Stimulated activated CD4-positive, alpha-beta T cell treated with anti-CD3 and anti-CD28 coated beads, Interleukin-4, amount 100 ng/mL, for 48 hours (primary cell): ENCODE results near the gene INTS11.

Experiments used
- DNase-seq, 2 donors: peaks; one replicate each; pipeline ENCODE4 v3.0.0-alpha.2; 2020; ENCODE audit warnings: low read depth in 2 of 2

INTS11 gene

DNA sequence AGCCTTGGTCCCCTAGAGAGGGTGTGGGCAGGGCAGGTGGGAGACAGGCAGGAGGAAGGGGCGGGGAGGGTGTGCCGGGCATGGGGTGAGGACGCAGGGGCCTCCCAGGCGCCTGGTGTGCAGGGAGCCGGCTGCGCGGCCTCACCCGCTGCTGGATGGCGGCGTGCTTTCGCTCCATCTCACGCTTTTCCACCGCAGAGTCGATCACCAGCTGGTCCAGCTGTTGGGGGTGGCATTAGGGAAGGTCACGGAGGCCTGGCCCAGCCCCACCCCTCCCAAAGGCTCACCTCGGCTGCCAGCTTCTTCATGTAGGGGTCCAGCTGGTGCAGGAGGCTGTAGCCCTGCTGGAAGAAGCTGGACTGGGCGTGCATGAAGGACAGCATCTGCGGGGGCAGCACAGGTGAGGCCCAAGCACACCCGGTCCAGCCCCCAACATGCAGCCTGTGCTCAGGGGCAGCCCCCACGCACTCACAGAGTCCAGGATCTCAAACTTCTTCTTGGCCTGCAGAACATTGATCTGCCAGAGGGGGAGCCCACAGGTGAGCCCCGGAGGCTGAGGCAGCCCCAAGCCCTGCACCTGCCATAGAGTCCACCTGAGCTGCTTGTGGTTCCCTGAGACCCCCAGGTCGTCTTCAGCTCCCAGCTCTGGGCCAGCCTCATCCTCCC lies 24.6 kb downstream of the INTS11 start:
- DNase-seq = no peak

DNA sequence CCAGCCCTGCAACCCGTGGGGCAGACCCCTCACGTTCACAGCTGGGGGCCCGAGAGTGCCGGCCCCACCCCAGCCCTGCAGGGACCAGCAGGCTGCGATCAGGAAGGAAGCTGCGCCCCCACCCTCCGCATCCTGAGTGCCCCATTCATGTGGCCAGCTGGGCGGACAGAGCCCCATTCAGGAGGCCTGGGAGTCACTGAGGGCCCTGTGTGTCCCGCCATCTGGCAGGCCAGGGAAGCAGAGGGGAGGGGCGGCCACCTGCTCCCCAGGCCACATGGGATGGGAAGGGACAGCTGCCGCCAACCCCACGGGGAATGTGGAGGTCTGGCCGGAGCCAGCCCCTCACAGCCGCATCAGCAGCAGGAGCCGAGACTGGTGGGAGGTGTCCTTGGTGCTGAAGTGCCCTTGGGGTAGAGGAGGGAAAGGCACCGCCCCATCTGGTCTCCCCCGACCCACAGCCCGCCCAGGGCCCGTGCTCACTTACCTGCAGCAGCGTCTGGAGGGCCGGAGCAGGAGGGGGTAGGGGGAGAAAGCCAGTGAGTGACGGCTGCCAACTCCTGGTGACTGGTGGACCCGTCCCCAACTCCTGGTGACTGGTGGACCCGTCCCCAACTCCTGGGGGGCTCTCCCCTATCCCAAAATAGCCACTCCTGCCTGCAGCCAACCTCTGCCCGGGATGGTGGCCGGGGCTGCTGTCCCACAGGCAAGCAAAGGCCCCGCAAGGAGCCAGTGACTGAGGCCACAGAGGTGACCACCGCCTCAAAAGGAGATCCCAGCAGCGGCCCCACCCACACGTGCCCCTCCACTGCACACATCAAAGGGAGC lies 25.4 kb downstream of the INTS11 start:
- DNase-seq = no peak

DNA sequence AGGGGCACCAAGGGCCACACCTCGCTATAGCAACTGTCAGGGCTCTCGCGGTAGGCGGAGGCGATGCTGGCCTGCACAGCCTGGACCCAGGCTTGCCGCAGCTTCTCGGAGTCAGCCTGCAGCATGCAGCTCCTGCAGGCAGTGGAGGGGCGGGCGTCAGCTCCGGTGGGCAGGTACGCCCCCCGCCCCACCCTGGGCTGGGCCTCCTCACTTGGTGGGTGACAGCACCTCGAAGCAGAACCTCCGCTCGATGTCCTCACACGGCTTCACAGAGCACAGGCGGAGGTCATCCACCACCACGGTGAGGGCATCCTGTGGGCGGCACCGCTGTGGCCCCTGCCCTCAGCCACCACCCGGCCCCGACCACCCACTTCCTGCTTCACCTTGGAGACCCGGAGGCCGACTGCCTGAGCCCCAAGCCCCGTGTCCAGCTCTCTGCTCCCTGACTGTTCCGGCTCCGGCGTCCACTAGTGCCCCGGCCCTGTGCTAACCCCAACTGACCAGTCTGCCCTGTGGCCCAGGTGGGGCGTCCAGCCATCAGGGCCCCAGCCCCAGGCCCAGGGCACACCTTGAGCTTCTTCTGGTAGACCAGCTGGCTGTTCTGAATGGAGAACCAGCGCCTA lies 26.5 kb downstream of the INTS11 start:
- DNase-seq = no peak

DNA sequence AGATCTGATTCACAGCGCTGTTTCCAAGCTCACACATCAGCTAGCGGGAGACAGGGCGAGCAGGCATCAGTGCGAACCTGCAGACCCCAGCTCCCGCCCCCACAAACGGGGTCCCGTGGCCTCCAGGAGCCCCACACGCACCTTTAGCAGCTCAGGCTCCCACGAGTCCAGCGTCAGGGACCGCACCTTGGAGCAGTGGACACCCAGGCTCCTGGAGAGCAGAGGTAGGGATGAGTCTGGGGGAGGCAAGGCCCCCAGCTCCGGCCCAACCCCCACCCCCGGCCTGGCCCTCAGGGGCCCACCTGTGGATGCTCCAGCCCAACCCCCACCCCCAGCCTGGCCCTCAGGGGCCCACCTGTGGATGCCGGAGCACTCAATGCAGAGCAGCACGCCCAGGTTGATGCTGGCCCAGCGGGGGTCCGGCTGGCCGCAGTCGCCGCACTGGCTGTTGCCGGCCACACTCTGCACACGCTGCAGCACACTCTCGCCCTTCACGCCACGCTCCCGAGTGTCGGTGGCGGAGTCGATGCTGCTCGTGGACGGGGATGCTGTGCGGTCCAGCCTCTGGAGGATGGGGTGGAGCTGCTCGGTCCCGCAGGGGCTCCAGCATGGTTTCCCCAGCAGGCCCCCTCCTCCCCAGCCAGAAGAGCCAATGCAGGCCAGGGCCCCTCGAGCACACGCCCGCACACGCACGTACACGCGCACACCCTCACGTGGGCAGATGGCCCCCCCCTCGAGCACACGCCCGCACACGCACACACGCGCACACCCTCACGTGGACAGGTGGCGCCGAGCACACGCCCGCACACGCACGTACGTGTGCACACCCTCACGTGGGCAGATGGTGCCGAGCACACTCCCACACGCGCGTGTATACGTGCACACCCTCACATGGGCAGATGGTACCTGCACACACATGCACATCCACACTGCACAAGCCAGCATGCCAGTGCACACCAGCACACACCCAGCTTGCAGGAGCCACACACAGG lies 28.1 kb downstream of the INTS11 start:
- DNase-seq = no peak

DNA sequence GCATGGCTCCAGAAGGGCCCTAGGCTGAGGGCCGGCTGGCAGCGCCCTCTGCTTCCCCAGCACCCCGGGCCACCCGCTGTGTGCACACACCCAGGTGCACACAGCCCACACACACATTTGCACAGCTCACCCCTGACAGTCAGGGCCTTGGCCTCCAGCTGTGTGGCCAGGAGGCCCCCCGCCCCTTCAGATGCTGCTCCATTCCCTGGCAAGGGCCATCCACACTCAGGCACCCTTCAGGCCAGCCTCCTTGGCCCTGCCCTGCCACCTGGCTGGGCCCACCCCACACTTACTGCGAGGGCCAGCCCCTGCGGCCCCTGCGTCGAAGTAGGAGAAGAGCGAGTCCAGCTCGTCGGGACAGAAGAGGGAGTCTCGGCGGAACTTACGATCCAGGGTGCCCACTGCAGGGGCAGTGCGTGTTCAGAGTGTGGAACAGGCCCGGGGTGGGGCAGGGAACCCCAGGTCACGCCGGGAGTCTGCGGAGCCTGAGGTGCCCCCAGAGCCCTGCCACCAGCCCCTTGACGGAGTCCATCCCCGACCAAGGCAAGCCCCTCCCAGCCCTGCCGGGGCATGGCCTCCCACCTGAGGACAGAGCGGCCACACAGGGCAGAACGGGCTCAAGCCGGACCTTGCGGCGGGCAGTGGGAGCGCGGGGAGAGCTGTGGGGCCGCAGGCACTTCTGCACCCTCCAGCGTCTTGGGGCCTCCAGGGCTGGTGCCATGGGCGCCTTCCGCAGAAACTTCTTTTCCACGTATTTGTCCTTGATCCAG lies 29.1 kb downstream of the INTS11 start:
- DNase-seq = no peak

DNA sequence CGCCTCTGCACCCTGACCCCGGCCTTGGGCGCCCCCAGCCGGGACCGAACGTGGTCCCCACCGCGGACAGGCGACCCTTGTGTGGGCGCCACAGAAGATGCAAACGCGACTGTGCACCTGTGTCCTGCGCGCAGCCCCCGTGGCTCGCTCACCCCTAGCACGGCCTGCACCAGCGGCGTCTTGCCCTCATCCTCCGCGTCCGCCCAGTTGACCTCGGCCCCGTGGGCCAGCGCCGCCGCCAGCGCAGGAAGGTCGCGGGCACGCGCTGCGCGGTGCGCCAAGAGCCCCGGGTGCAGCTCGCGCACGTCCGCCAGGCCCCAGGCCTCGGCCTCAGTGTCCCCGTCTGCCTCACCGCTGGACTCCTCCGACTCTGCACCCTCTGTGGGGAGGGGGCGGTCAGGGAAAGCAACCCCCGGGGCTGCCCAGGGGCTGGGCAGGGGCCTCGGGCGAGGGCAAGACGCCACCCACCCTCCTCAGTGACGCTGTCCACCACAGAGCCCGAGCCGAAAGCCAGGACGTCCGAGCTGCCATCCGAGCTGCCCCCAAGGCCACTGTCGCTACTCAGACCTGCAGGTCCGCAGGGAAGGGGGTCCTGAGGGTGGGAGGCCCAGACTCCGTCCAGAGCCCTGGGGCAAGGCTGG lies 30.1 kb downstream of the INTS11 start:
- DNase-seq = no peak

DNA sequence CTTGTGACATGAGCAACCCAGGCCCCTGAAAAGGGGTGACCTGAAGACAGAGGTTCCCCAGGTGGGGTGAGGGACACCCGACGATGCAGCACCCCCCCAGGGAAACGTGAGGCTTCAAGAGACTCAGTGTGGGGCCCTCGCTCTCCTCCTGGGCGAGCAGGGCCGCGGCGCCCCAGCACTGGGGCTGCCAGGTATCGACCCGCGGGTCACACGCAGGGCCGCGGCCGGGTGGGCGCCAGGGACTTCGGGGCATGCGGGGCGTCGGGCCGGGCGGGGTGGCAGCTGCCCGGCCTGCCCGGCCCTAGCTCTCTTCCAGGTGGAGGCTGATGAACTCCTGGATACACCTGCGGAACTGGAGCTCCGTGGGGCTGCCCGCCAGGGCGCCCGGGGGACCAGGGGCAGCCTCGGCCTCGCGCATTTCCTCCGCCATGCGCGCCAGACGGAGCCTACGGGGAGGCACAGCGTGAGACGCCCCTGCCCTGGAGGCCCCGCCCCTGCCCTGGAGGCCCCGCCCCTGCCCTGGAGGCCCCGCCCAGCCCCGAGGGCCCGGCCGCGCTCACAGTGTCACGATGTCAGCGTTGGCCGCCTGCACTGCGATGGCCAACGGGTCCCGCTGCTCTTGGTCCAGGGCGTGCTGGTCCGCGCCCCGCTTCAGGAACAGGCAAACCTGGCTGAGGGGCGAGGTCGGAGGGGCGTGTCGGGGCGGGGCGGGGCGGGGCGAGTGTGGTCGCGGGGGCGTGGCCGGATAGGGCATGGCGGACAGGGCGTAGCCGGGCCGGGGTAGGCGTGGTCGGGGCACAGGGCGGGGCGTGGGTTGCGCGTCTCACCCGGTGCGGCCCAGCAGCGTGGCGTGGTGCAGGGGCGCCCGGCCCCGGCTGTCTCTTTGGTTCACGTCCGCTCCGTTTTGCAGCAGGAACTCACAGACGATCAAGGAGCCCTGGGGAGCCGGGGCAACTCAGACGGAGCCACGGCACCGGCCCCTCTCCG lies 30.9 kb downstream of the INTS11 start:
- DNase-seq = no peak

DNA sequence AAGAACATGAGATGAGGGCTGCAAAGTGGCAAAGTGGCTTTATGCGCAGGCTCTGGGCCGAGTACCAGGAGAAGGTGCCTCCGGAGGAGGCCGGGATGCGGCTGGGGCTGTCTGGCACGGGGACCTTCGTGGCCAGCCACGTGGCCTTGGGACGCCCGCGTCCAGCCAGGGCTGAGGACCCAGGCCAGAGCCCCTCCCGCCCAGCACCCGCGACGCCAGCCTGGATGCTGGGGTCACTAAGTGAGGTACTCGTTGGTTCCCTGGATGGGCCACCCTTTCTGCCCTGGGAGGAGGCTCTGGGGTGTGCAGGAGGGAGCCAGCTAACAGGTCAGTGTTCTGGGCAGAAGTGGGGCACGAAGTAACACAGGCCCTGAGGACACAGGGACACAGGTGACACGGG lies 31.6 kb downstream of the INTS11 start:
- no peak for DNase-seq

DNA sequence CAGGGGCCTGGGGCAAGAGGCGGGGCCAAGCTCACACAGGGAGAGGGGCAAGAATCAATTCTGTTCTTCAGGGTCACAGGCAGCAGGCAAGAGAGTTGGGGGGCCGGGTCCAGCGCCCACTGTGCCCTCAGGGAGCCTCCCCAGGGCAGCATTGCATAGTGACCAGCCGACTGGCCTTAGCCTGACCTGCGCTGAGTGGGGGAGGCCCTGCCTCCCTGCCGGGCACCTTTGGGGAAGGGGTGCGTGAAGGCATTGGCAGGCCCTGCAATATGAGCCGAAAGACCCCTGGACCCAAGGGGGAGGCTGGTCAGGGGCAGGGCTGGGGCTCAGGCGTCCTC lies 32.0 kb downstream of the INTS11 start:
- no peak for DNase-seq

DNA sequence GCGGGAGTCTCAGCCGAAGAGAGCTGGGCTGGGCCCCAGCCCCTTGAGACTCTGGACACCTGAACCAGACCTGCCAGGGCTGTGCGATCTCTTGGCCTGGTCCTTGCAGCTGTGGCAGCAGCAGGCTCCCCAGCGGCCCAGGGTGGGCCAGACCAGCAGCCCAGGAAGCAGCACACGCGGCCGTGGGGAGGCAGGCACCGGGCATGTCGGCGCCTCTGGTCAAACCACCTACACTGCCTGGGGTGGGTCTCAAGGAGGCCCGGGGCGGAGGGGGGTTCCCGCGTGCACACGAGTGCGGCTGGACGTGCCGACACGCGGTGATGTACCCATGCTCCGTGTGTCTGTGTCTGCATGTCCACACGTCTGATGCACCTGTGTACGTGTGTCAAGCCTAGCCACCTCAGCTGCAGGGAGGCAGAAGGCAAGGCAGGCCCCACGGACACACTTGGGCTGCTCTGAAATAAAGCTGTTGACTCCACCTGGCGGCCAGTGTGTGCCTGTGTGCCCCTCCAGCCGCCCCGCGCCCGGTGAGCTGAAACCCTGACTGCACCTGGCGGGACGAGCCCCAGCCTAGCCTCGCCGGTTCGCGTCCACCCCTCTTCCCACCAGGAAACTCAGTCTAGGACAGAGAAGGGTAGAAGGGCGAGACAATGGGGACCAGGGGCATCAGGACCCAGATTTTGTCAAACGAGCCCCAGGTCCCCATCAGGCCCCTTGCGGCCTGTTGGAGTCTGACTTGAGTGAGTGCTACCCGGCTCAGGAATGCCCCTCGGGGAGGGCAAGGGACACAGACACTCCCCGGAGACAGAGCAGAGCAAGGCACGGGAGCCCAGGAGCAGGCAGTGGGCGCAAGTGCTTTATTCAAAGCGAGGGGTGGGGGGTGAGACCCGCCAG lies 32.7 kb downstream of the INTS11 start:
- DNase-seq = peak in 1 of 2 donors; percentile 60

DNA sequence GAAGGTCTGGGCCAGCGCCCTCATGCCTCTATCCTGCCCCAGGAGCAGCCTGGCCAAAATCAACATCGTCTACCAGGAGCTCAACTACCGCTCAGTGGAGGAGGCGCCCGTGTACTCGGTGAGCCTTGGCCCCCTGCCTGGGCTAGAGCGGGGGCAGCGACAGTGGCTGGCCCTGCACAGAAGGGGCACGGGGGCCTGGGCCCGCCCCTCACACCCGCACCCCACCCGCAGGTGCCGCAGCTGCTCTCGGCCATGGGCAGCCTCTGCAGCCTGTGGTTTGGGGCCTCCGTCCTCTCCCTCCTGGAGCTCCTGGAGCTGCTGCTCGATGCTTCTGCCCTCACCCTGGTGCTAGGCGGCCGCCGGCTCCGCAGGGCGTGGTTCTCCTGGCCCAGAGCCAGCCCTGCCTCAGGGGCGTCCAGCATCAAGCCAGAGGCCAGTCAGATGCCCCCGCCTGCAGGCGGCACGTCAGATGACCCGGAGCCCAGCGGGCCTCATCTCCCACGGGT lies 33.4 kb downstream of the INTS11 start:
- no peak for DNase-seq

DNA sequence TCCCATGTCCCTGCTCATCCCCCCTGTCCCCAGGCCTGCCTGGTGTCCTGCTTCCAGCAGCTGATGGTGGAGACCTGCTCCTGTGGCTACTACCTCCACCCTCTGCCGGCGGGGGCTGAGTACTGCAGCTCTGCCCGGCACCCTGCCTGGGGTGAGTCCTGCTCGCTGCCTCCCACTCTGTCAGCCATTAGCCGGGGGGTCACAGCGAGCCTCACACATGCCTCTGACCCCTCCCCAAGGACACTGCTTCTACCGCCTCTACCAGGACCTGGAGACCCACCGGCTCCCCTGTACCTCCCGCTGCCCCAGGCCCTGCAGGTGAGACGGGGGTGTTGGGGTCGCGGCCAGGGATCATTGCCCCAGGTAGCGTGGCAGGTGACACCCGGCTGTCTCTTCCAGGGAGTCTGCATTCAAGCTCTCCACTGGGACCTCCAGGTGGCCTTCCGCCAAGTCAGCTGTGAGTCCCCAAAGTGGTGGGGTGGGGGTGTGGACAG lies 34.2 kb downstream of the INTS11 start:
- peak; percentile 60 to 65 for DNase-seq

DNA sequence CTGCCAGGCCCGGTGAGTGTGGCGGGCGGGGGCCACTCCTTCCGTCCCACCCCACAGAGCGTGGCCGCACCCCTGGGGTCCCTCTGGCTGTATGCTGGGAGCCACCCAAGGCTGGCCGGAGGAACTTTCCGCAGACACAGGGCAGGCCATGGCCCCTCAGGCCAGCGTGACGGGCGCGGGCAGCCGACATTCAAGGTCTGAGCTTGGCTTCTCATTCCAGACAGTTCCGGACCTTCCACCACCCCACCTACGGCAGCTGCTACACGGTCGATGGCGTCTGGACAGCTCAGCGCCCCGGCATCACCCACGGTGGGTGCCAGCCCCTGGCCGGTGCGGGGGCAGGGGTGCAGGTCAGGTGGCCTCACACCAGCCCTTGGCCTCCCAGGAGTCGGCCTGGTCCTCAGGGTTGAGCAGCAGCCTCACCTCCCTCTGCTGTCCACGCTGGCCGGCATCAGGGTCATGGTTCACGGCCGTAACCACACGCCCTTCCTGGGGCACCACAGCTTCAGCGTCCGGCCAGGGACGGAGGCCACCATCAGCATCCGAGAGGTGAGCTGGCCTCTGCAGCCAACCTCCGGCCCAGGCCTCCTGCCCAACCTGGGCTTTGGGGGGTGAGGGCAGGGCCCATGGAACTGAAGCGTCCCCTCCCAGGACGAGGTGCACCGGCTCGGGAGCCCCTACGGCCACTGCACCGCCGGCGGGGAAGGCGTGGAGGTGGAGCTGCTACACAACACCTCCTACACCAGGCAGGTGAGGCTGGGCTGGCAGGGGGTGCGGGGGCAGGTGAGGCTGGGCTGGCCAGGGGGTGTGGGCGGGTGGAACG lies 37.0 kb downstream of the INTS11 start:
- no peak for DNase-seq

DNA sequence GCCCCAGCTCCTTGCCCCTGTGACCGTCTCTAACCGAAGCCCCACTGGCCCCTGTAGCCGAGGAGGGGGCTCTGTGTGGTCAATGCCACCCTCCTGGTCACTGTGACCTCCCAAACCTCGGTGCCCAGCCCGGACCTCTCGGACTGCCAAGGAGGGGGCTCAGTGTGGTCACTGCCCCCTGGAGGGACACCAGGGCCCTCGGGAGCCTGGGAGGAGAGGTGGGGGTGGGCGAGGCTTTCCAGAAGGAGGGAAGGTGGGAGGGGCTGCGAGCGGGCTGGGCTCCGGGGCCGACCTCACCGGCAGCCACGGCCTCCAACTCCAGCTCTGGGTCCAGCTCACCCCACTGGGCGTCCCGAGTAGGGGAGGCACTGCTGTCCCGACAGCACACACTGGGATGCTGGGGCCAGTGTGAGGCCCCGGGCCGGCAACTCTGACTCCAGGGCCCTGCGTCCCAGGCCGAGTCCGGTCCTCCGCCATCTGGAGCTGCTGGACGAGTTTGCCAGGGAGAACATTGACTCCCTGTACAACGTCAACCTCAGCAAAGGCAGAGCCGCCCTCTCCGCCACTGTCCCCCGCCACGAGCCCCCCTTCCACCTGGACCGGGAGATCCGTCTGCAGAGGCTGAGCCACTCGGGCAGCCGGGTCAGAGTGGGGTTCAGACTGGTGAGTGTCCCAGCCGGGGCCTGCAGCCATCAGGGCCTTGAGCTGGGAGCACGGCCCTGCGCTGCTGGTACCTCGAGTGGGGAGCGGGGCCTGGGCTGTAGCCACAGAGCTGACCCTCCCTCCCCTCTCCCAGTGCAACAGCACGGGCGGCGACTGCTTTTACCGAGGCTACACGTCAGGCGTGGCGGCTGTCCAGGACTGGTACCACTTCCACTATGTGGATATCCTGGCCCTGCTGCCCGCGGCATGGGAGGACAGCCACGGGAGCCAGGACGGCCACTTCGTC lies 37.9 kb downstream of the INTS11 start:
- no peak for DNase-seq

DNA sequence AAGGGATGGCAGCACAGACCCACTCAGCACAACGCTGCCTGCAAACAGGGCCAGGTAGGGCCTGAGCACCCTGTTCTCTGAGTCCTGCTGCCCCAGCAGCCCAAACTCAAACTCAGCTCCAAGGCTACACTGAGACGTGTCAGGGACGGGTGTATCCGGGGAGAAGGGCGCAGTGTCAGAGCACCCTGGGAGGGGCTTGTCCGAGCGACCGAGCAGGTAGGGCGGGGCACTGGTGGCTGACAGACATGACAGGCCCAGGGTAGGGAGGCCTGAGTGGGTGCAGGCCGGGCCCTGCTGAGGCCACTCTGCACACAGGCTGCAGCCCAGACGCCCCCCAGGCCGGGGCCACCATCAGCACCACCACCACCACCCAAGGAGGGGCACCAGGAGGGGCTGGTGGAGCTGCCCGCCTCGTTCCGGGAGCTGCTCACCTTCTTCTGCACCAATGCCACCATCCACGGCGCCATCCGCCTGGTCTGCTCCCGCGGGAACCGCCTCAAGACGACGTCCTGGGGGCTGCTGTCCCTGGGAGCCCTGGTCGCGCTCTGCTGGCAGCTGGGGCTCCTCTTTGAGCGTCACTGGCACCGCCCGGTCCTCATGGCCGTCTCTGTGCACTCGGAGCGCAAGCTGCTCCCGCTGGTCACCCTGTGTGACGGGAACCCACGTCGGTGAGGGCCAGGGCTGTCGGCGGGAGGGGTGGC lies 38.7 kb downstream of the INTS11 start:
- DNase-seq = no peak
